Transverse colon (tissue), 4 donors: ENCODE results near the gene TADA2A.
"Not testable (repeated sequence)": the region's sequence is repeated elsewhere in the genome, so short reads cannot be mapped to it uniquely, and the experiment has no call there.

ENCODE experiments used
- CTCF ChIP-seq, 5 experiments: fragments of 200-600 bp in 3 of 5; fragments of 450-650 bp in 2 of 5; sonication (generic) in 3 of 5; IDR thresholded peaks; 1 replicate in 2 of 5; 2 replicates in 3 of 5; pipeline ENCODE4 v1.5.1; 2016 to 2017; ENCODE audit warnings: antibody characterized with exemption in 5 of 5, inconsistent platforms in 3 of 5, mild to moderate bottlenecking in 2 of 5, moderate library complexity in 1 of 5
- EP300 ChIP-seq: sonication (generic); formaldehyde crosslinking; IDR thresholded peaks from one replicate; pipeline ENCODE4 v1.6.1; 2017; ENCODE audit warnings: antibody characterized with exemption, low read depth
- POLR2A ChIP-seq: fragments of 450-650 bp; IDR thresholded peaks from one replicate; pipeline ENCODE4 v1.6.1; 2016; ENCODE audit warnings: antibody characterized with exemption, mild to moderate bottlenecking, moderate library complexity
- POLR2AphosphoS5 ChIP-seq, 3 donors: sonication (generic); formaldehyde crosslinking; IDR thresholded peaks; one replicate each; pipeline ENCODE4 v1.6.1; 2016; ENCODE audit warnings: antibody characterized with exemption in 3 of 3

- TF ChIP-seq POLR2A; CTCF (IDR thresholded peaks at IDR 0.05); POLR2AphosphoS5 (IDR thresholded peaks at IDR 0.05); EP300: not testable (repeated sequence)
Measured at GRCh38 chr17:37457801-37458200, 51.1 kb downstream of the TADA2A start.
